ENCODE measurements around the gene PCDHGC4.

The PCDHGC4 gene

DNA sequence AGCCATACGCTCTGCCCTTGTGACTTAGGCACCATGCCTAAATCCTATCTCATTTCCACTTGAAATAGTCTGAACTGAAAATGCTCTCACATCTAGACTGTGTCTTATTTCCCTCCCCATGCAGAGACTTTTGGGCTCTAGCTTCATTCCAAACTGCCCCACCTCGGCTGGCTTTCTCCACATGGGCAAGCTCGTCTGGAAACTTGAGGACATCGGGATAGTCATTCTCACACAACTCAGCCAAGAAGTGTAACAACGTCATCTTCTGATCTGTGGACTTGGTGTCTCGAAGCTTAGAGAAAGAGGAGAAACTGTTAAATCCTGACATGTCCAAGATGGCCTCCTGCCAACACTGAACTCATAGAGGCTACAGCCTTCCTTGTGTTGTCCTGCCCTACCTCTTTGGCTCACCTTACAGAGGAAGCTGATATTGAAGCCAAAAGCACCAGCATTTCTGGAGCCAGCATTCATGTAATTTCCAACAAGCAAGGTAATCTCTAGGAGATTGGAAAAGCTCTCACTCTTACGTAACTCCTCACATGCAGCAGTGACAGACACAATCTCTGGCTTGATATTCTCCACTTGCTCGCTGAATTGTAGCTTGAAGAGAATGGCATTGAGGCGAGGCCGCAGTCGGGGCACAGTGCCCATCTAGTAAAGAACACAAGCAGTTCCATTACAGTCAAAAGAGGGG is 43.6 kb downstream of the PCDHGC4 start:
- TF ChIP-seq, protein P1, sequence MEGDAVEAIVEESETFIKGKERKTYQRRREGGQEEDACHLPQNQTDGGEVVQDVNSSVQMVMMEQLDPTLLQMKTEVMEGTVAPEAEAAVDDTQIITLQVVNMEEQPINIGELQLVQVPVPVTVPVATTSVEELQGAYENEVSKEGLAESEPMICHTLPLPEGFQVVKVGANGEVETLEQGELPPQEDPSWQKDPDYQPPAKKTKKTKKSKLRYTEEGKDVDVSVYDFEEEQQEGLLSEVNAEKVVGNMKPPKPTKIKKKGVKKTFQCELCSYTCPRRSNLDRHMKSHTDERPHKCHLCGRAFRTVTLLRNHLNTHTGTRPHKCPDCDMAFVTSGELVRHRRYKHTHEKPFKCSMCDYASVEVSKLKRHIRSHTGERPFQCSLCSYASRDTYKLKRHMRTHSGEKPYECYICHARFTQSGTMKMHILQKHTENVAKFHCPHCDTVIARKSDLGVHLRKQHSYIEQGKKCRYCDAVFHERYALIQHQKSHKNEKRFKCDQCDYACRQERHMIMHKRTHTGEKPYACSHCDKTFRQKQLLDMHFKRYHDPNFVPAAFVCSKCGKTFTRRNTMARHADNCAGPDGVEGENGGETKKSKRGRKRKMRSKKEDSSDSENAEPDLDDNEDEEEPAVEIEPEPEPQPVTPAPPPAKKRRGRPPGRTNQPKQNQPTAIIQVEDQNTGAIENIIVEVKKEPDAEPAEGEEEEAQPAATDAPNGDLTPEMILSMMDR (IDR thresholded peaks at IDR 0.05; ENCODE audit: insufficient read depth, low read depth, low read length, missing control alignments), result no peak
- no peak overlapping the region for H3K4me3 ChIP-seq (ENCODE audit: low read depth, low read length)
- DNase-seq (ENCODE audit: low read depth), result no peak

DNA sequence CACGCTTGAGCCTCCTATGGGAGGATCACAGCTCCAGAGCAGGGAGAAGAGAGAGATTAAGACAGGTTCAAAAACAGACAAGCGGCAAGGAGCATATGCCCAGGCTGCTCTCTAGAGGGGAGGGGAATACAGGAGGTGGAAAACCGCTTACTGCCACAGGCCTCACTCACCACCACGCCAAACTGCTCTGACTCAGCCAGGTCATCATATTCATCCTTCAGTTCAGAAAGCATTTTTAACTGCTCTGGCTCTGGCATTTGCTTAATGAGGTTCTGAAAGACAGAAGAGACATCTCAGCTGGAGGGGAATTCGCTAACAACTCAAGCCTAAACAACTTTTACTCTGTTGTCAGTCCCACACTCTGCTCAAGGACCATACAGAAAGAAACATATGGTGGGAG is 44.2 kb downstream of the PCDHGC4 start:
- peak; percentile 71 for DNase-seq (ENCODE audit: low read depth)
- H3K4me3 ChIP-seq (ENCODE audit: low read depth, low read length), result no peak overlapping the region
- TF ChIP-seq, protein P1 (IDR thresholded peaks at IDR 0.05; ENCODE audit: insufficient read depth, low read depth, low read length, missing control alignments), result no peak

DNA sequence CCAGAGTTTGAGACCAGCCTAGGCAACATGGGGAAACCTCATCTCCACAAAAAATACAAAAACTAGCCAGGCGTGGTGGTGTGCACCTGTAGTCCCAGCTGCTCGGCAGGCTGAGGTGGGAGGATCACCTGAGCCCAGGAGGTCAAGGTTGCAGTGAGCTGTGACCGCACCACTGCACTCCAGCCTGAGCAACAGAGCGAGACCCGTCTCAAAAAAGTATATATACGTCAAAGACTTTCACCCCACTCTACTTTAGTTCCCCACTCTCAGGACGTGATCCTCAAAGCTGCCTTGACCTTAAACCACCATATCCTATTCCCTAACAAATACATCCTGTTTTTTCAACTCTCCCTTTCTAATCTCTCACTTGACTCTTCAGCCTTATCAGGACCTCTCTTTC is 45.0 kb downstream of the PCDHGC4 start:
- H3K4me3 ChIP-seq (ENCODE audit: low read depth, low read length), result no peak overlapping the region
- DNase-seq (ENCODE audit: low read depth), result peak; percentile 55
- TF ChIP-seq, protein P1 (IDR thresholded peaks at IDR 0.05; ENCODE audit: insufficient read depth, low read depth, low read length, missing control alignments), result no peak

DNA sequence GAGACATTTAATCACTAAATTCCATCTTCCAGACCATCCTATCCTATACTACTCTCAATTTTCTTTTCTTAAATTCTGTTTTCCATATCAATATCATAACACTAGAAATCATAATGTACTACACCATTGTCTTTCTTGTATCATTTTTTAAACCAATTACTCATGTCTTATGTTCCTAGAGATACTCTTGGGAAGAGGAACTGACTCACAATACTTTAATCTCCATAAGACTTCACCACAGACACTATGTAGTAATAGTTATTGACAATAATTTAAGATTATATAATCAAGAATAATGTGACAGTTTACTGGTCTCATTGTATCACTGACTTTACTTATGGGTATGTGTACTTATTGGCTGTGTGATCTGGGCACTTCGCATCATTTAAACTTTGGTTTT is 47.9 kb downstream of the PCDHGC4 start:
- H3K4me3 ChIP-seq (ENCODE audit: low read depth, low read length), result no peak overlapping the region
- TF ChIP-seq, protein P1 (IDR thresholded peaks at IDR 0.05; ENCODE audit: insufficient read depth, low read depth, low read length, missing control alignments), result no peak
- DNase-seq (ENCODE audit: low read depth), result no peak

DNA sequence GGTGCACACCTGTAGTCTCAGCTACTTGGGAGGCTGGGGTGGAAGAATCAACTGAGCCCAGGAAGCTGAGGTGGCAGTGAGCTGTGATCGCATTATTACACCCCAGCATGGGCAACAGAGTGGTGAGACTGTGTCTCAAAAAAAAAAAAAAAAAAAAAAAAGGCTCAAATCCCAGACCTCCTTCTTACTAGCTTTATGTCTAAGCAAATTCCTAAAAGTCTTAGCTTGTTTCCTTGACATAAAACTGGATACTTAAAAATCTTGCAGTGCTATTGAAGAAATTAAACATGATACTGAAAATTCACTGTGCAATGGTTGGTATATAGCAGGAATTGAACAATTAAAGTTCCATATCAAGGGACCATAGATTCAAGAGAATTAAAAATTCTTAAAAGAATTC is 49.1 kb downstream of the PCDHGC4 start:
- TF ChIP-seq, protein P1 (IDR thresholded peaks at IDR 0.05; ENCODE audit: insufficient read depth, low read depth, low read length, missing control alignments), result no peak
- no peak for DNase-seq (ENCODE audit: low read depth)
- H3K4me3 ChIP-seq (ENCODE audit: low read depth, low read length), result no peak overlapping the region

DNA sequence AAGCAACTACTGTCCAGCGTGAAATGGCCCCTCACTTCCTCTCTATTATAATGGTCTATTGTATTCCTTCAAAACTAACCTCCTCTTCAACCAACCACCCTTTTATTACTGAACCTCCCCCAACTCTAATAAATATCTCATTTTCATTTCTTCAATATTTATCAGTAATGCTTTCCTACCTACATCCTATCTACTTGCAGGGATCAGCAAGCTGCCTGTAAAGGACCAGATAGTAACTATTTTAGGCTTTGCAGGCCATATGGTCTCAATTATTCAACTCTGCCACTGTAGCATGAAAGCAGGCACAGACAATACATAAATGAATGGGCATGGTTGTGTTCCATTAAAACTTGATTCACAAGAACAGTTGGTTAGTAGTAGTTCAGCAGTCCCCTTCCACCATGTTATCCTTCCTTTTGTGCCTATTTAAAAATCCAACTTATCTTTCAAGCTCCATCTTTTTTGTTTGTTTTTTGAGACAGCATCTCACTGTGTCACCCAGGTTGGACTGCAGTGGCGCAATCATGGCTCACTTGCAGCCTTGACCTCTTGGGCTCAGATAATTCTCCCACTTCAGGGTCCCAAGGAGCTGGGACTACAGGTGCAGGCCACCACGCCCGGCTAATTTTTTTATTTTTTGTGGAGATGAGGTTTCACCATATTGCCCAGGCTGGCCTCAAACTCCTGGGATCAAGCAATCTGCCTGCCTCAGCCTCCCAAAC is 49.8 kb downstream of the PCDHGC4 start:
- H3K4me3 ChIP-seq (ENCODE audit: low read depth, low read length), result no peak overlapping the region
- TF ChIP-seq, protein P1 (IDR thresholded peaks at IDR 0.05; ENCODE audit: insufficient read depth, low read depth, low read length, missing control alignments), result no peak
- DNase-seq (ENCODE audit: low read depth), result no peak
